Stimulated activated naive CD4-positive, alpha-beta T cell (primary cell): ENCODE results near the gene KDM7A.
A peak's percentile ranks its signal among the peaks of the same experiment; 100 is the strongest.
"Not testable (repeated sequence)": the region's sequence is repeated elsewhere in the genome, so short reads cannot be mapped to it uniquely, and the experiment has no call there.

Source experiments
- DNase-seq, 6 experiments: peaks; one replicate each; lab custom pipeline; 2025; lab: John Stamatoyannopoulos, UW

Gene KDM7A

GRCh38 chr7:140176811-140177702 is at the start of gene KDM7A:
TSS of gene KDM7A (minus strand) at chr7:140176983. CDS start at chr7:140176937, 46 bp downstream.
- peak; percentile 81 to 92 (median 88) for DNase-seq

GRCh38 chr7:140225562-140226249 is 48.9 kb upstream of the KDM7A start:
- peak in 3 of 6 experiments; percentile 19 to 32 (median 22) for DNase-seq

GRCh38 chr7:140223515-140224221 is 46.9 kb upstream of the KDM7A start:
- peak in 2 of 6 experiments; percentile 8 to 45 for DNase-seq

- peak in 1 of 6 experiments; percentile 6 for DNase-seq
Observed at GRCh38 chr7:140222814-140223213, 46.0 kb upstream of the KDM7A start.

GRCh38 chr7:140219672-140220524 is 43.1 kb upstream of the KDM7A start:
- DNase-seq: no peak

GRCh38 chr7:140218656-140219055 is 41.9 kb upstream of the KDM7A start:
- DNase-seq: no peak

- DNase-seq: no peak
Observed at GRCh38 chr7:140217750-140218501, 41.1 kb upstream of the KDM7A start.

GRCh38 chr7:140215281-140215680 is 38.5 kb upstream of the KDM7A start:
- DNase-seq: no peak

GRCh38 chr7:140214075-140214684 is 37.4 kb upstream of the KDM7A start:
- no peak for DNase-seq

GRCh38 chr7:140213684-140214074 is 36.9 kb upstream of the KDM7A start:
- DNase-seq: no peak

GRCh38 chr7:140212100-140212881 is 35.5 kb upstream of the KDM7A start:
- DNase-seq: no peak

- no peak for DNase-seq
Observed at GRCh38 chr7:140211698-140212097, 34.9 kb upstream of the KDM7A start.

GRCh38 chr7:140209866-140210609 is 33.3 kb upstream of the KDM7A start:
- peak in 2 of 6 experiments; percentile 35 to 38 for DNase-seq

GRCh38 chr7:140206616-140207389 is 30.0 kb upstream of the KDM7A start:
- no peak for DNase-seq

GRCh38 chr7:140205600-140205999 is 28.8 kb upstream of the KDM7A start:
- no peak for DNase-seq

- DNase-seq: no peak
Observed at GRCh38 chr7:140203556-140203955, 26.8 kb upstream of the KDM7A start.

GRCh38 chr7:140202942-140203341 is 26.2 kb upstream of the KDM7A start:
- not testable (repeated sequence) for DNase-seq

GRCh38 chr7:140201393-140201792 is 24.6 kb upstream of the KDM7A start:
- DNase-seq: no peak
